Muscle of leg (tissue), 11 donors: Measurements from ENCODE around the gene IQSEC1. TPM values are rescaled to one million over a fixed set of nuclear protein-coding genes. Genes with fewer than 3 reads are reported as not detected.
A peak's percentile ranks its signal among the peaks of the same experiment; 100 is the strongest.

Experiments used
- DNase-seq: peaks from one replicate; pipeline ENCODE4 v3.0.0; 2013
- H3K27ac ChIP-seq: one replicate; pipeline ENCODE4 v1.5.1; 2013; ENCODE audit warnings: mild to moderate bottlenecking, low read length, control low read depth
- H3K27me3 ChIP-seq: one replicate; pipeline ENCODE4 v1.6.1; 2013; ENCODE audit warnings: low read length; ENCODE audit not compliant: control insufficient read depth, insufficient read depth
- H3K36me3 ChIP-seq: one replicate; pipeline ENCODE4 v1.6.1; 2013; ENCODE audit warnings: low read length; ENCODE audit not compliant: control insufficient read depth, insufficient read depth
- H3K4me1 ChIP-seq: one replicate; pipeline ENCODE4 v1.6.1; 2013; ENCODE audit warnings: low read length; ENCODE audit not compliant: control insufficient read depth, insufficient read depth
- H3K4me3 ChIP-seq: one replicate; pipeline ENCODE4 v1.5.1; 2013; ENCODE audit warnings: low read length, control low read depth
- H3K9me3 ChIP-seq: replicated peaks from 2 replicates; pipeline ENCODE4 v1.6.1; 2013; ENCODE audit warnings: low read depth, low read length; ENCODE audit not compliant: control insufficient read depth
- WGBS: methylation state at CpG from one replicate; pipeline ENCODE4 v1.1.5; 2013; ENCODE audit warnings: missing lambda C conversion rate; ENCODE audit not compliant: insufficient coverage; 5-methylcytosine and 5-hydroxymethylcytosine counted together
- polyA plus RNA-seq, 8 donors: library from polyadenylated mRNA; unstranded; fragments of 120-200 nt; gene quantifications; one replicate each; pipeline versions ENCODE4 v1.2.1 to v1.2.3, GENCODE V29; 2013; ENCODE audit warnings: inconsistent platforms in 1 of 8, low replicate concordance in 1 of 8; ENCODE audit not compliant: insufficient read length in 8 of 8, insufficient read depth in 1 of 8
- total RNA-seq: library from RNA; stranded (reverse); fragments of 120-200 nt; gene quantifications from one replicate; pipeline ENCODE4 v1.2.4, GENCODE V29; 2013

The IQSEC1 gene
- total and polyA plus RNA-seq, 9 donors, result 25.1 to 48.3 (median 43.8) TPM

- WGBS, result 10% methylated on average over 9 of the region's 20 CpGs
- Histone ChIP-seq H3K36me3 (no peaks in the 10 kb centered on the region), H3K27me3 (no peaks in the 10 kb centered on the region), H3K27ac (peak overlapping the region; percentile 94), H3K4me3 (peak overlapping the region; percentile 49), H3K4me1 (peaks cover 62% of the 10 kb centered on the region), H3K9me3 (no peaks in the 10 kb centered on the region)
- peak; percentile 95 for DNase-seq
Measured at GRCh38 chr3:13022348-13023234, 50.6 kb downstream of the IQSEC1 start.

GRCh38 chr3:13021141-13022114 is 51.8 kb downstream of the IQSEC1 start:
- Histone ChIP-seq H3K27ac (peak overlapping the region; percentile 94), H3K36me3 (no peaks in the 10 kb centered on the region), H3K27me3 (no peaks in the 10 kb centered on the region), H3K4me3 (peak overlapping the region; percentile 49), H3K4me1 (peaks cover 71% of the 10 kb centered on the region), H3K9me3 (no peaks in the 10 kb centered on the region)
- WGBS, result 19% methylated on average over 29 of the region's 32 CpGs
- DNase-seq, result peak; percentile 88

- peaks cover 83% of the 10 kb centered on the region for H3K4me1 ChIP-seq
- H3K9me3 ChIP-seq, result no peaks in the 10 kb centered on the region
- H3K36me3 ChIP-seq, result no peaks in the 10 kb centered on the region
- no peaks in the 10 kb centered on the region for H3K27me3 ChIP-seq
- no peak overlapping the region for H3K4me3 ChIP-seq
- H3K27ac ChIP-seq, result peak overlapping the region; percentile 94
- WGBS, result 35% methylated on average over 3 of the region's 6 CpGs
- DNase-seq, result peak; percentile 67
Measured at GRCh38 chr3:13020159-13020750, 53.0 kb downstream of the IQSEC1 start.

GRCh38 chr3:13019243-13020095 is 53.8 kb downstream of the IQSEC1 start:
- DNase-seq, result peak; percentile 95
- Histone ChIP-seq H3K4me3 (peak overlapping the region; percentile 16), H3K27me3 (no peaks in the 10 kb centered on the region), H3K4me1 (peaks cover 89% of the 10 kb centered on the region), H3K36me3 (no peaks in the 10 kb centered on the region), H3K9me3 (no peaks in the 10 kb centered on the region), H3K27ac (peak overlapping the region; percentile 94)
- WGBS, result 26% methylated on average over 23 of the region's 30 CpGs

- Histone ChIP-seq H3K27ac (peak overlapping the region; percentile 94), H3K9me3 (no peaks in the 10 kb centered on the region), H3K27me3 (no peaks in the 10 kb centered on the region), H3K36me3 (no peaks in the 10 kb centered on the region), H3K4me3 (peak overlapping the region; percentile 16), H3K4me1 (peaks cover 86% of the 10 kb centered on the region)
- 28% methylated on average over 10 of the region's 15 CpGs for WGBS
- DNase-seq, result peak; percentile 68
Measured at GRCh38 chr3:13018561-13019242, 54.5 kb downstream of the IQSEC1 start.

GRCh38 chr3:13018043-13018451 is 55.2 kb downstream of the IQSEC1 start:
- Histone ChIP-seq H3K9me3 (no peaks in the 10 kb centered on the region), H3K4me1 (peaks cover 82% of the 10 kb centered on the region), H3K4me3 (no peak overlapping the region), H3K27me3 (no peaks in the 10 kb centered on the region), H3K27ac (peak overlapping the region; percentile 94), H3K36me3 (no peaks in the 10 kb centered on the region)
- peak; percentile 50 for DNase-seq
- 38% methylated on average over 7 of the region's 8 CpGs for WGBS

GRCh38 chr3:13017361-13018042 is 55.7 kb downstream of the IQSEC1 start:
- Histone ChIP-seq H3K27ac (peak overlapping the region; percentile 94), H3K36me3 (no peaks in the 10 kb centered on the region), H3K9me3 (no peaks in the 10 kb centered on the region), H3K4me1 (peaks cover 80% of the 10 kb centered on the region), H3K4me3 (no peak overlapping the region), H3K27me3 (no peaks in the 10 kb centered on the region)
- DNase-seq, result no peak
- 82% methylated on average over 16 of the region's 16 CpGs for WGBS

- 75% methylated on average over 9 of the region's 9 CpGs for WGBS
- Histone ChIP-seq H3K27ac (peak overlapping the region; percentile 72), H3K4me1 (peaks cover 80% of the 10 kb centered on the region), H3K27me3 (no peaks in the 10 kb centered on the region), H3K4me3 (no peak overlapping the region), H3K36me3 (no peaks in the 10 kb centered on the region), H3K9me3 (no peaks in the 10 kb centered on the region)
- DNase-seq, result no peak
Measured at GRCh38 chr3:13016721-13017255, 56.4 kb downstream of the IQSEC1 start.
